Stimulated activated CD8-positive, alpha-beta memory T cell treated with anti-CD3 and anti-CD28 coated beads, Interleukin-4, amount 100 ng/mL, for 4 hours (primary cell): ENCODE data around the gene PTPN1.
"Not testable (repeated sequence)": the region's sequence is repeated elsewhere in the genome, so short reads cannot be mapped to it uniquely, and the experiment has no call there.

ENCODE experiments used
- DNase-seq, 2 donors: peaks; one replicate each; pipeline ENCODE4 v3.0.0-alpha.2; 2020; ENCODE audit warnings: low read depth in 2 of 2, low spot score in 1 of 2

The PTPN1 gene

GRCh38 chr20:50509923-50510705, at the start of gene PTPN1:
TSS of gene PTPN1 (plus strand) at chr20:50510383. CDS start at chr20:50510528, 145 bp downstream.
- peak; percentile 92 to 96 for DNase-seq

DNA sequence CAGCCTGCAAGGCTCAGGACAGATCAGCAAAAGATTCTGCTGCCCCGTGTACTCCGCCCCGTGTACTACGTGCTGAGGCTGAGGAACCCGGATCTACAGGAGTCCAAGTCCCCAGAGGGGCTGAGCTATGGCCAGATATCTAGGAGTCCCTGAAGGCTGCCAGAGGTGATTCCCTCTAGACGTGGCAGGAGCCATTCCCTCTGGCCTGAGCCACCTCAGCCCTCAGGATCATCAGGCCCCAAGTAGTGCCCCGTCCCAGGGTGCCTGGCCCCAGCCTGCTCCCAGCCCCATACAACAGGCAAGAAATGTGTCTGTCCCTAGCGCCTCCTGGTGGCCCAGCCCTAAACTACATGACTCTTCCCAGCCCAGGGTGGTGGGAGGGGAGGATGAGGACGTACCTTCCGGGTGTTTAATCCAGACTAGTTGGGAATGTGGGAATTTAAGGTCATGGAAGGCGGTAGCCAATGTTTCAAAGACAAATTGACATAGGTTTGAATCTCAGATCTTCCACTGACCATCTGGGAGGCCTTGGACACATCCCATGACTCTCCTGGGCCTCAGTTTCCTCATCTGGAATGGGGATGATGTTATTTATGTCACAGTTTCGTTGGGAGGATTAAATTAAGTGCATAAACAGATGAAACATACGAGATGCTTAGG, 49.4 kb upstream of the PTPN1 start:
- DNase-seq: peak; percentile 51 to 65

DNA sequence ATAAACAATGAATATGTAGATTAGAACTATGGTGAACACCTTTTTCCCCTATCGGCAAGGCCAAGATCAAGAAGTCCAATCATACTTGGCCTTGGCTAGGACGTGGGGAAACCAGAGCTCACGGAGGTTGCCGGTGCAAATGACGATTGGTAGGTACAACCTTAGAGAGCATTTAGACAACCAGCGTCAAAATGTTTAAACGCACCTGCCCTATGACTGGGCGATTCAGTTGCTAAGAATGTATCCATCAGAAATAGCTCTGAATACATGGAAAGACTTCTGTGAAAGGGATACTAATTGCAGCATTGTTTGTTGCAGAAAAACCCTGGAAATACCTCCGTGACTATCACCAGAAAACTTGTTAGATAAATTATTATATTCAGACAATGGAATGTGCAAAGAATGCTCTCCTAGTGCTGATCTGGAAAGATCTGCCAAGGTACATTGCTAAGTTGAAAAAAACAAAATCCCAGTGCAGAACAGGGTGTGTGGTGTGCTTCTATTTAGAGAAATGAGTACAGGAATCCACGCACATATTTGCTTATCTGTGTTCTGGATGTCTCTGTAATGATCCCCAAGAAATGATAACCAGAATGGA, 48.0 kb upstream of the PTPN1 start:
- DNase-seq: no peak

- peak; percentile 16 to 24 for DNase-seq
Observed at GRCh38 chr20:50464026-50464724, 46.0 kb upstream of the PTPN1 start.

DNA sequence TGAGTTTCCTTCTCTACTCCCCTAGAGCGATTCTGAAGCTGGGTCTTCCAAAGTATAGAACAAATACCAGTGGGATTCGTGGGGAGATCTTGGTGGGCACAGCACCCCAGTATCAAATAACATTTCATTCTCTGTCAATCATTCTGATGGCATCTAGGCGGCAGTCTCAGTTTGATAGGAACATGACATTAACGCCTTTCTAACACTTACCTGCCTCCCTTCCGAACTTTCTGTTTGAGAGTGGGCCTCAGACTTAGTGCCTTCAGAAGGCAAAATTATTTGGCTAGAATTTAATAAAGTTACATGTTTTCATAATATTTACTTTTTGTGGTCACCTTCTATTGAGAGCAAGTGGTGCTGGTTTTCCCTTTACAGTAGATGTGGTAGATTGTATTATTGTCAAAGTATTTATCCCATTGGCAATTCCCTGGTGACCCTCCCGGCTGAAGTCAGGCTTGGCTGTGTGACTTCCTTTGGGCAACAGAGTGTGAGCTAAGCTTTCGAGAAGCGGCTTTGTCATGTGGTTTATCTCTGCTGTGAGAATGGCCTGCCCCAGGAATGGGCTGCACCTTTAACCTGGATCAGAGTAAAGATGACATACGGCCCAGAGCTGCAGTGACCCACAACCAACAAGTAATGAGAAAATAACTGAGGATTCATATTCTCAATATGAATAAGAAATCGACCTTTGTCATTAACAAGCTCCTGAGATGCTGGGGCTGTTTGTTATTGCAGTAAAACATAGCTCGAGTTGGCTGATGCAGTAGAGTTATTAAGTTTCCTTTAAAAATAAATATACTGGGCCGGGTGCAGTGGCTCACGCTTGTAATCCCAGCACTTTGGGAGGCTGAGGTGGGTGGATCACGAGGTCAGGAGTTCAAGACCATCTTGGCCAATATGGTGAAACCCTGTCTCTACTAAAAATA, 45.2 kb upstream of the PTPN1 start:
- DNase-seq: no peak

GRCh38 chr20:50467174-50467573, 43.0 kb upstream of the PTPN1 start:
- no peak for DNase-seq

- no peak for DNase-seq
Observed at GRCh38 chr20:50467718-50468356, 42.3 kb upstream of the PTPN1 start.

- DNase-seq: no peak
Observed at GRCh38 chr20:50468378-50468798, 41.8 kb upstream of the PTPN1 start.

DNA sequence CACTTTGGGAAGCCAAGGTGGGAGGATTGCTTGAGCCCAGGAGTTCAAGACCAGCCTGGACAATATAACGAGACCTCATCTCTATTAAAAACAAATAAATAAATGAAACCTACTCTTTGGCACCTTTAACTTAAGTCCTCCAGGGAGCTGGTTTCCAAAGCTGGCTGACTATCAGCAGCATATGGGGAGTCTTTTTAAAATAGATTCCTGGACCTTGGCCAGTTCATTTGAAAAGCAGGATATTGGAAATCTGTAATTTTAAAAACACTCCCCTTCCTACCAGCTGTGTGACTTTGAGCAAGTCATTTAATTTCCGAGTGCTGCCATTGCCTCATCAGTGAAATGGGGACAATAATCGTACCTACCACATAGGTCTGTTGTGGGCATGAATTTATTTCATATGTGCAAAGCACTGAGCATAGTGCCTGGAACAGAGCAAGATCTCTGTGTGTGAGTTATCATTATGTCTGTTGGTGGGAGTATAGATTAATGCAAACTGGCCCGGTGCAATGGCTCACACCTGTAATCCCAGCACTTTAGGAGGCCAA, 40.9 kb upstream of the PTPN1 start:
- DNase-seq: no peak

- DNase-seq: no peak
Observed at GRCh38 chr20:50469796-50470195, 40.4 kb upstream of the PTPN1 start.

DNA sequence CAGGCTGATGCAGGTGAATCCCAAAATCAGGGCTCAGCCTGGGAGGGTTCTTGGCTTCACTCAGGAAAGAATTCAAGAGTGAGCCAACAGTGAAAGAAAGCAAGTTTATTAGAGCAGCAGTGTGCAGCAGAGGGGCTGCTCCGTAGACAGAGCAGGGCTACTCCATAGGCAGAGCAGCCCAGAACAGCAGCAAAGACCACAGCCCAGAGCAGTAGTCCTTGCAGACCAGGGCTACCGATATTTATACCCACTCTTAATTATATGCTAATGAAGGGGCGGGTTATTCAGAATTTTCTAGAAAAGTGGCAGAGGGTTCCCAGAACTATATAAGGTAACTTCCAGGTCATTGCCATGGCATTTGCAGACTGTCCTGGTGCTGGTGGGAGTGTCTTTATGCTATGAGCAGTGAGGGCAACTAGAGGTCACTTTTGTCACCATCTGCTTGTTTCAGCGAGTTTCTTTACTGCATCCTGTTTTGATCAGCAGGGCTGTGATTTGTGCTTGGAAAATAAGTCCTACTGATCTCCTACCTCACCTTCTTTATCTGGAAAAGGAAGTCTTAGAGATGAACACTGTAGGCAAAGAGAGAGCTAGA, 39.8 kb upstream of the PTPN1 start:
- DNase-seq: no peak

DNA sequence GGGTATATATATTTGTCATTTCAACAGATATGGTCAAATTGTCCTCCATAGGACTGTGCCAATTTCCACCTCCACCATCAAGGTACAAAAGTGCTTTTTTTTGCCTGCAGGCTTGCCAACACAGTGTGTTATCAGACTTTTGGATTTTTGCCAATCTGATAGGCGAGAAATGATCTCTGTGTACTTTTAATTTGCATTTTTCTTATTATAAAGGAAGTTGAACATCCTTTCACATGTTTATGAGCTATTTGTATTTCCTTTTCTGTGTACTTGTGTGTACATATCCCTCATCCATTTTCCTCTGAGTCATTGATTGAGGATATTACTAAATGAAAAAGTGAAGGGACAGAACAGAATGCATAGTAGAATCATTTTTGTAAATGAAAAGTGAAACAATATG, 39.0 kb upstream of the PTPN1 start:
- DNase-seq: no peak

DNA sequence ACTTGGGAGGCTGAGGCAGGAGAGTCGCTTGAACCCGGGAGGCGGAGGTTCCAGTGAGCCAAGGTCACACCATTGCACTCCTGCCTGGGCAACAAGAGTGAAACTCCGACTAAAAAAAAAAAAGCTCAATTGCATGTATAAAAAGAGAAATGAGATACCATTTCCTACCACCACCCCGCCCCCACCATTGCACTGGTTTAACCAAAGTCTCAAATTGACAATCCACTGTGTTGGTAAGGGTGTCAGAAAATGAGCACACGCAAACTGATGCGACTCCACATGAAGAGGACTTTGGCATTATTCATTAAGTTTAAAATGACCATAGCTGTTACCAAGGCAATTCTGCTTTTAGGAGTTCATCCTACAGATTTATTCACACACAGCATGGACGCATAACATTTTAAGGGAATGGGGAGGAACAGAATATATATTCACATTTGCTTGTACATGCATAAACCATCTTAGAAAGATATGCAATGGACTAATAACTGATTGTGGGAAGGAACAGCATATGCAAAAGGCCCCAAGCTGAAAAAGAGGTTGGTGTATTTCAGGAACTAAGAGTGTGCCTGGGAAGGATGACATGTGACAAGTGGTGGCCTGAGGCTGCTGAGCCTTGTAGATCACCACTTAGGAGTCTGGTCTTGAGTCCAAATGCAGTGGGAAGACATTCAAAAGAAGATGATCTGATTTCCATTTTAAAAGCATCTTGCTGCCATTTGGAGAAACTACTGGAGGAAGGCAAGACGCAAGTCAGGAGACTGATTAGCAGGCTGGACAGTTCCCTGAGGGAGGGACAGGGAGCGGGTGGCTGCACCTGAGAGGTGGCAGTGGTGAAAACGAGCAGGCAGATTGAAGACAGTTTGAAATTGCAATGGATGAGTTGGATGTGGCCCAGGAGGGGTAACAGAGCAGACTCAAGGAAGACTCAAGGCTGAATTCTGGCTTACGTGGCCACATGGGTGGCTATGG, 37.2 kb upstream of the PTPN1 start:
- no peak for DNase-seq

DNA sequence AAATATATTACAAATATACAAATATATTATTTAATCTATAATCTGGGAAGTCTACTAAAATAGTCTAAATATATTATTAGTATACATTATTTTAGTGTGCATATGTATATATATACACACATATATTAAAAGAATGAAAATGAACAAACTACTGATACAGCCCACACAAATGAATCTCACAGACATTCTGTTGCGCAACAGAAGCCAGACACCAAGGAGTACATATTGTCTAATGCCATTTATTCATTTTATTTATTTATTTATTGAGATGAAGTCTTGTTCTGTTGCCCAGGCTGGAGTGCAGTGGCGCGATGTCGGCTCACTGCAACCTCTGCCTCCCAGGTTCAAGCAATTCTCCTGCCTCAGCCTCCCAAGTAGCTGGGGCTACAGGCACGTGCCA, 35.8 kb upstream of the PTPN1 start:
- not testable (repeated sequence) for DNase-seq

DNA sequence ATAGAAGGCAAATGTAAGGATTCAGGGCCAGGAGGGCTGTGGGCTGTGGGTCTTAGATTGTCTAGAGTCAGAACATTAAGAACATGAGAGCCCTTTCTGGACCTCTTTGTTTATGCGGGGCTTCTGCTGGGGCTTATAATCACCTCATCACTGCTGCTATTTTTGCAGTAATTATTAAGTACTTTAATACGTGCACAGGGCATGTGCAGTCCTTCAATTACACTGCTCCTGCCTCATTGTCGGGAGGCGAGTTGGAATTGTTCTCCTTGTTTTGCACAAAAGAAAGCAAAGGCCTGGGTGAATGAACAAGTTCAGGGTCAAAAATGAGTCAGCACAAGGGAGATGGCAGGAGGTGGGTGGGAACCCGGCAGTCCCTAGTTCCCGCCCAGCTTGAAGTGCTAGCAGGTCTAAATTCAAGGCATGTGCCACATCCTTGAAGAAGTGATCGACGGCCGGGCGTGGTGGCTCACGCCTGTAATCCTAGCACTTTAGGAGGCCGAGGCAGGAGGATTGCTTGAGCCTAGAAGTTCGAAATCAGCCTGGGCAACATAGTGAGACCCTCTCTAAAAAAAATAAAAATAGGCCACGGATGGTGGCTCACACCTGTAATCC, 34.4 kb upstream of the PTPN1 start:
- no peak for DNase-seq

GRCh38 chr20:50477239-50477872, 32.8 kb upstream of the PTPN1 start:
- DNase-seq: no peak
